Sigmoid colon (tissue), 3 donors: Measurements from ENCODE around the gene ANAPC16.
"Not testable (repeated sequence)": the region's sequence is repeated elsewhere in the genome, so short reads cannot be mapped to it uniquely, and the experiment has no call there.

Source experiments
- POLR2A ChIP-seq, 2 donors: fragments of 450-650 bp; IDR thresholded peaks; one replicate each; pipeline ENCODE4 v1.6.1; 2016; ENCODE audit warnings: antibody characterized with exemption in 2 of 2, mild to moderate bottlenecking in 2 of 2, moderate library complexity in 2 of 2
- TF ChIP-seq, protein P1 (sequence below), 4 experiments: fragments of 450-650 bp in 3 of 4; fragments of 200-600 bp in 1 of 4; IDR thresholded peaks; one replicate each; pipeline ENCODE4 v1.5.1; 2016 to 2019; ENCODE audit warnings: antibody characterized with exemption in 4 of 4, mild to moderate bottlenecking in 3 of 4, moderate library complexity in 2 of 4

DNA sequence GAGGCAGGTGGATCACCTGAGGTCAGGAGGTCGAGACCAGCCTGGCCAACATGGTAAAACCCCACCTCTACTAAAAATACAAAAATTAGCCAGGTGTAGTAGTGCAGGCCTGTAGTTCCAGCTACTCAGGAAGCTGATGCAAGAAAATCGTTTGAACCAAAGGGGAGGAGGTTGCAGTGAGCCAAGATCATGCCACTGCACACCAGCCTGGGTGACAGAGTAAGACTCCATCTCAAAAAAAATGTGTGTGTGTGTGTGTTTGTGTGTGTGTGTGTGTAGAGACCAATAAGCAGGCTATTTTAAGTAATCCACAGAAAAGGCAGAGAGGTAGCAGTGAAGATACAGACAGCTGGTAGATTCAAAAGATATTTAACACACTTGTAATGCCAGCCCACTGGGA lies 7.3 kb upstream of the ANAPC16 start:
- not testable (repeated sequence) for TF ChIP-seq POLR2A (IDR thresholded peaks at IDR 0.05)
- TF ChIP-seq, protein P1, sequence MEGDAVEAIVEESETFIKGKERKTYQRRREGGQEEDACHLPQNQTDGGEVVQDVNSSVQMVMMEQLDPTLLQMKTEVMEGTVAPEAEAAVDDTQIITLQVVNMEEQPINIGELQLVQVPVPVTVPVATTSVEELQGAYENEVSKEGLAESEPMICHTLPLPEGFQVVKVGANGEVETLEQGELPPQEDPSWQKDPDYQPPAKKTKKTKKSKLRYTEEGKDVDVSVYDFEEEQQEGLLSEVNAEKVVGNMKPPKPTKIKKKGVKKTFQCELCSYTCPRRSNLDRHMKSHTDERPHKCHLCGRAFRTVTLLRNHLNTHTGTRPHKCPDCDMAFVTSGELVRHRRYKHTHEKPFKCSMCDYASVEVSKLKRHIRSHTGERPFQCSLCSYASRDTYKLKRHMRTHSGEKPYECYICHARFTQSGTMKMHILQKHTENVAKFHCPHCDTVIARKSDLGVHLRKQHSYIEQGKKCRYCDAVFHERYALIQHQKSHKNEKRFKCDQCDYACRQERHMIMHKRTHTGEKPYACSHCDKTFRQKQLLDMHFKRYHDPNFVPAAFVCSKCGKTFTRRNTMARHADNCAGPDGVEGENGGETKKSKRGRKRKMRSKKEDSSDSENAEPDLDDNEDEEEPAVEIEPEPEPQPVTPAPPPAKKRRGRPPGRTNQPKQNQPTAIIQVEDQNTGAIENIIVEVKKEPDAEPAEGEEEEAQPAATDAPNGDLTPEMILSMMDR (IDR thresholded peaks at IDR 0.05), result not testable (repeated sequence)
